GM12892 (cell line): ENCODE measurements around the gene HNF4A.

Source experiments
- DNase-seq: peaks from one replicate; pipeline ENCODE4 v3.0.0; 2011; ENCODE audit not compliant: insufficient read length
- FAIRE-seq: peaks from 2 replicates; lab custom pipeline; 2011; peaks lifted over from hg19 to GRCh38; lab: Jason Lieb, UNC
- POLR2A ChIP-seq: IDR thresholded peaks from 2 replicates; pipeline ENCODE4 v1.6.1; 2011; ENCODE audit warnings: low read depth, low read length, control low read depth
- POLR2AphosphoS5 ChIP-seq: IDR thresholded peaks from 2 replicates; pipeline ENCODE4 v1.6.1; 2011; ENCODE audit warnings: low read depth, low read length, control low read depth
- TAF1 ChIP-seq: IDR thresholded peaks from 2 replicates; pipeline ENCODE4 v1.6.1; 2011; ENCODE audit warnings: low read depth, mild to moderate bottlenecking, control low read depth, low read length, borderline replicate concordance

HNF4A gene

GRCh38 chr20:44447827-44448419 is 92.4 kb downstream of the HNF4A start:
- FAIRE-seq (no peak), DNase-seq (no peak)
- TF ChIP-seq POLR2A: no peak
- no peak for TF ChIP-seq POLR2AphosphoS5
- no peak for TF ChIP-seq TAF1

DNA sequence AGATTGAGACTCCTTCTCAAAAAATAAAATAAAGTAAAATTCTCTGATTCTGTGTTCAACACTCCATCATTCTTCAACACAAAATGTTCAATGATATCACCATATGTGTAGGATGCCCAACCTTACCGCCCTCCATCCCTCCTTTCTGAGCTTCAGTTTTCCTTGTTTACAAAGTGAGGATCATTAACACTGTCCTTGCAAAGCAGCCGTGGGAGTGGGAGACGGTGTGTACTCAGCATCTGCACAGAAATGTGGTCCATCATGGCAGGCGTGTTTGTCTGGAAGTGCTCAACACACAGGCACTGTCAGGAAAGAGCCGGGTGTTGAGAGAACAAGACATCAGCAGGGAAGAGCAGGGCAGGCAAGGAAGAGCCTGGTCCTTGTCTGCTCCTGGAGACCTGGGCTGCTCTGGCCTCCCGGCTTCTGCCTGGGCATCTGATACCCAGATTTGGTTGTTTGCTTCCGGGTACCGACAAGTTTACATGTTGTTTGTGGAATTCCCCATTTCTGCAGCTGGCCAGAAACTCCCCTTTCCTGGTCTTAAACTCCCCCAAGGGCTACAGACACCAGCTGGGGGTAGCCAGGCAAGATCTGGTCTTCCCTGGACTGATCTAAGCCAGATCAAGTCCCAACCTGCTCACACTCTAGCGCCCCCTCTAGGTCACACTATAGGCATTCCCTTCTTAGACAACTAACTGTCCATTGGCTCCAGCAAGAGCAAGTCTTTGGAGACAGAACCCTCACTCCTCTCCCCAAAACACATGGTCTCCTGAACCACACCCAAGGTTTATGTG is 93.5 kb downstream of the HNF4A start:
- DNase-seq (peak; percentile 24), FAIRE-seq (peak; percentile 46)

GRCh38 chr20:44449864-44450263 is 94.4 kb downstream of the HNF4A start:
- no peak for TF ChIP-seq POLR2A
- TF ChIP-seq TAF1: no peak
- no peak for TF ChIP-seq POLR2AphosphoS5
- DNase-seq: no peak
- no peak for FAIRE-seq

More for the DNA sequence above, 93.5 kb downstream of the HNF4A start:
- 0 out of 2 replicates have a peak, but pooled peaks have one; percentile 19 for TF ChIP-seq POLR2AphosphoS5
- no peak for TF ChIP-seq TAF1

DNA sequence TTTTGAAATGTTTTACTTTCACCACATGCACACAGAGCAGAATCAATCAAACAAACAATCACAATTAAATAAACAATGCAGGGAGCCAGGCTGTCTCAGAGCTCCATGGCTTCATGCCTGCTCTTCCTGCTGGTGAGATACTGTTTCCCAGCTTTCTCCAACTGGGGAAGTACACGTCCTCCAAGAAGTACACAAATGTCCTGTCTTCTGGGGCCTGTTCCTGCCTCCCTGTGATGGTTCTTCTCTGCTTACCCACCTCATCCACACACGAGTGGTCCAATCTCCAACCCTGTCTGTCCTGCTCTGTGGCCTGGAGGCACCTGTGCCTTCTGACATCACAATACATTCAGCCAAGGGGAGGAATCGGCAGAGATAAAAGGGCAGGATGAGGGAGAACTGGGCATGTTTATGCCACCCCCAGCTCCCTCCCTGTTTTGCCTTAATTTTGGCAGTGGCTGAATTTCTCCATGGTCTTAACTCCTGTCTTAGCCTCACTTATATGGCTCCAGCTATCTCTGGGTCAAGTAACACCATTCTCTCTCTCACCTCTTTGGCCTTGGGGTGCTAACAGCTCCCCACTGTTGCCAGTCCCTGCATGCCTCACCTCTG is 94.9 kb downstream of the HNF4A start:
- TF ChIP-seq TAF1 (no peak), POLR2A (no peak)
- no peak for FAIRE-seq
- DNase-seq: no peak

DNA sequence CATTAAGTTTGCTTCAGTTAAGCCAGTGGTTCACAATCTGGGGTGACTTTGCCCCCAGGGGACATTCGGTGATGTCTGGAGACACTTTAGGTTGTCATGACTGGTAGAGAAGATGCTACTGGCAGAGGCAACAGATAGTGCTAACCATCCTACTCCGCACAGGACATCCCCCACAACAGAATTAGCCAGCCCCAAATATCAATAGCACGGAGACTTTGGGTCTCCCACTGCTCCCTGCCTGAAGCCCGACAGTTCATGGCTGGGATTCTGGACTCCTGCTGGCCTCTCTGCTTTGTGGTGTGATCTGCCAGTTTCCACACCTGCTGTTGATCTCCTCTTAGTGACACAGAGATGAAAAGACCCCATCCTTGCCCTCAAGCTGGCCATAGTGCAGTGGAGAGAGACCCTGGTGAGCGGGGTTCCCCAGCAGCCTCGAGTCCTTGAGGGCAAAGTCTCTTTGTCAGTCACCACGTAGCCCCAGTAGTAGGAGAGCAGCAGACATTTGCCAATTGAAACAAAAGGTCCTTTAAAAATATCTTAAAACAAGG is 95.5 kb downstream of the HNF4A start:
- TF ChIP-seq POLR2AphosphoS5: no peak
- no peak for TF ChIP-seq POLR2A
- no peak for TF ChIP-seq TAF1
- no peak for FAIRE-seq
- DNase-seq: no peak

GRCh38 chr20:44454306-44454963 is 98.9 kb downstream of the HNF4A start:
- DNase-seq (no peak), FAIRE-seq (no peak)
- no peak for TF ChIP-seq POLR2AphosphoS5
- no peak for TF ChIP-seq TAF1

GRCh38 chr20:44455126-44455525 is 99.6 kb downstream of the HNF4A start:
- no peak for DNase-seq
- no peak for FAIRE-seq
- TF ChIP-seq POLR2A: no peak

- no peak for TF ChIP-seq POLR2A
- no peak for TF ChIP-seq POLR2AphosphoS5
- no peak for TF ChIP-seq TAF1
- no peak for DNase-seq
- FAIRE-seq: no peak
These were observed 101.1 kb downstream of the HNF4A start for GRCh38 chr20:44456611-44457010.

GRCh38 chr20:44457016-44457415 is 101.5 kb downstream of the HNF4A start:
- no peak for DNase-seq
- TF ChIP-seq POLR2AphosphoS5 (no peak), POLR2A (no peak), TAF1 (no peak)
- FAIRE-seq: no peak

DNA sequence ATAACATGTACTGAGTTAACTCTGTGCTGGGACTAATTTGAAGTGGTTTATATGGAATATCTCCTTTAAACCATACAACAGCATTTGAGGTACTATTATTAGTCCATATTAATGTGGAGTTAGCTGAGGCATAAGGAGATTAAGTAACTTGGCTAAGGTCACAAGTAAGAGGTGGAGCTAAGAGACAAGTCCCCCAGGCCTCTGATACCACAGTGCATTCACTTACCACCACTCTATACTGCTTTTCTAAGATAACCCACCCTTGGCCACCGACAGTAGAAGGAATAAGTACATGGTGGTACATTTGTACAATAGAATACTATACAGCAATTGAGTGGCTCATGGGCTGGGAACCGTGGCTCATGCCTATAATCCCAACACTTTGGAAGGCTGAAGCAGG is 103.8 kb downstream of the HNF4A start:
- FAIRE-seq: no peak
- DNase-seq: no peak
- no peak for TF ChIP-seq TAF1
- no peak for TF ChIP-seq POLR2AphosphoS5
- no peak for TF ChIP-seq POLR2A

DNA sequence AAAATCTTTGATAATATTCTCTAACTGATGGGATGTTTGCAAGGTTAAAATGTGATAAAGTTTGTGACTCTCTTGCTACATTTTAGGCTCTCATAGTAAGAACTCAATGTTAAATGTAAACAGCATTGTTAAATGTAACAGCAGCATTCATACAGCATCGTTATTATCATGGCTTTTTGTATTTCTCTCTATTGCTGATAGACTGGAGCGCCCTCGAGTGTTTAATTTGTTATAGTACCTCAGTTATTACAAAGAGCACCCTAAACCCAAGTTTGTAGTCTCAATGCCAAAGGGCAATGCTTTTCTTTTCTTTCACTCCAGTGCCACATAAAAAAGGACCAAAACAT is 105.3 kb downstream of the HNF4A start:
- DNase-seq (no peak), FAIRE-seq (no peak)
- no peak for TF ChIP-seq POLR2A
- no peak for TF ChIP-seq POLR2AphosphoS5
- no peak for TF ChIP-seq TAF1
